Measurements from ENCODE around the gene NAV1. TPM values are rescaled to one million over a fixed set of nuclear protein-coding genes. Genes with fewer than 3 reads are reported as not detected.

Gene NAV1
- polyA plus RNA-seq, 2 of the 4 experiments (the other 2 are of a cell fraction): 3.7 to 8.4 TPM

DNA sequence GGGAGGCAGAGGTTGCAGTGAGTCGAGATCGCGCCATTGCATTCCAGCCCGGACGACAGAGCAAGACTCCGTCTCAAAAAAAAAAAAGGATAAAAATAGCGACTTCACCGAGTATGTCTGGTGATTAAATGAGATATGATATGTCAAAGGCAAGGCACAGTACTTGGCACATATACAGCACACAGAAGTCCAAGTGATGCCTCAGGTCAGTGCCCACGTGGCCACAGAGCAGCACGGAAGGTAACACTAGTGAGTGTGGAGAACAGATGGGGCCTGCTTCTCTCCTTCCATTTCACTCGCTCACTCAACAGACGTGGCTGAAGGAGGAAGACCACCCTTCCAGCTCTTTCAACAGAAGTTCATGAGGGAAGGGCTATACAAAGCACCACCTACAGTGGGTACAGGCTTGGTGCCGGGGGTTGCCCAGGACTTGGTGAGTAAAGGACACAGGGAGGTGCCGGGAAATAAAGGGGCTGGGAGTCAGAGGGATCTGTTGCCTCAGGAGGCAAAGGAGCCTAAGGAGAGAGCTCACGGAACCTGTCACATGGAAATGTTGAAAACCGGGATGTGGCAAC is 40.9 kb upstream of the NAV1 start:
- DNase-seq (ENCODE audit: low read depth in 1 of 2, low spot score in 1 of 2) (no peak), ATAC-seq (no peak), FAIRE-seq (no peak)
- TF ChIP-seq, protein P1, sequence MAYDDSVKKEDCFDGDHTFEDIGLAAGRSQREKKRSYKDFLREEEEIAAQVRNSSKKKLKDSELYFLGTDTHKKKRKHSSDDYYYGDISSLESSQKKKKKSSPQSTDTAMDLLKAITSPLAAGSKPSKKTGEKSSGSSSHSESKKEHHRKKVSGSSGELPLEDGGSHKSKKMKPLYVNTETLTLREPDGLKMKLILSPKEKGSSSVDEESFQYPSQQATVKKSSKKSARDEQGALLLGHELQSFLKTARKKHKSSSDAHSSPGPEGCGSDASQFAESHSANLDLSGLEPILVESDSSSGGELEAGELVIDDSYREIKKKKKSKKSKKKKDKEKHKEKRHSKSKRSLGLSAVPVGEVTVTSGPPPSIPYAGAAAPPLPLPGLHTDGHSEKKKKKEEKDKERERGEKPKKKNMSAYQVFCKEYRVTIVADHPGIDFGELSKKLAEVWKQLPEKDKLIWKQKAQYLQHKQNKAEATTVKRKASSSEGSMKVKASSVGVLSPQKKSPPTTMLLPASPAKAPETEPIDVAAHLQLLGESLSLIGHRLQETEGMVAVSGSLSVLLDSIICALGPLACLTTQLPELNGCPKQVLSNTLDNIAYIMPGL (CRISPR knock-in tag; IDR thresholded peaks at IDR 0.05; ENCODE audit: borderline replicate concordance): no peak
- no peak for TF ChIP-seq FOSL2 (IDR thresholded peaks at IDR 0.05)
- no peak for TF ChIP-seq FOSL2 (CRISPR knock-in tag; IDR thresholded peaks at IDR 0.05)
- TF ChIP-seq ZFP36 (IDR thresholded peaks at IDR 0.05; ENCODE audit: borderline replicate concordance, partially characterized antibody): no peak
- no peak for TF ChIP-seq ZC3H11A (IDR thresholded peaks at IDR 0.05)
- no peak for TF ChIP-seq CBX2 (IDR thresholded peaks at IDR 0.05; ENCODE audit: borderline replicate concordance, low read depth)
- no peak for TF ChIP-seq GATA3 (IDR thresholded peaks at IDR 0.05; ENCODE audit: borderline replicate concordance)
- no peak for TF ChIP-seq REST (IDR thresholded peaks at IDR 0.05)
- TF ChIP-seq, protein P2, sequence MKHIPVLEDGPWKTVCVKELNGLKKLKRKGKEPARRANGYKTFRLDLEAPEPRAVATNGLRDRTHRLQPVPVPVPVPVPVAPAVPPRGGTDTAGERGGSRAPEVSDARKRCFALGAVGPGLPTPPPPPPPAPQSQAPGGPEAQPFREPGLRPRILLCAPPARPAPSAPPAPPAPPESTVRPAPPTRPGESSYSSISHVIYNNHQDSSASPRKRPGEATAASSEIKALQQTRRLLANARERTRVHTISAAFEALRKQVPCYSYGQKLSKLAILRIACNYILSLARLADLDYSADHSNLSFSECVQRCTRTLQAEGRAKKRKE (CRISPR knock-in tag; IDR thresholded peaks at IDR 0.05; ENCODE audit: low read depth): no peak
- TF ChIP-seq ZNF302 (CRISPR knock-in tag; IDR thresholded peaks at IDR 0.05): no peak
- TF ChIP-seq, protein P3, sequence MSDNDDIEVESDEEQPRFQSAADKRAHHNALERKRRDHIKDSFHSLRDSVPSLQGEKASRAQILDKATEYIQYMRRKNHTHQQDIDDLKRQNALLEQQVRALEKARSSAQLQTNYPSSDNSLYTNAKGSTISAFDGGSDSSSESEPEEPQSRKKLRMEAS (IDR thresholded peaks at IDR 0.05): no peak
- TF ChIP-seq, protein P4, sequence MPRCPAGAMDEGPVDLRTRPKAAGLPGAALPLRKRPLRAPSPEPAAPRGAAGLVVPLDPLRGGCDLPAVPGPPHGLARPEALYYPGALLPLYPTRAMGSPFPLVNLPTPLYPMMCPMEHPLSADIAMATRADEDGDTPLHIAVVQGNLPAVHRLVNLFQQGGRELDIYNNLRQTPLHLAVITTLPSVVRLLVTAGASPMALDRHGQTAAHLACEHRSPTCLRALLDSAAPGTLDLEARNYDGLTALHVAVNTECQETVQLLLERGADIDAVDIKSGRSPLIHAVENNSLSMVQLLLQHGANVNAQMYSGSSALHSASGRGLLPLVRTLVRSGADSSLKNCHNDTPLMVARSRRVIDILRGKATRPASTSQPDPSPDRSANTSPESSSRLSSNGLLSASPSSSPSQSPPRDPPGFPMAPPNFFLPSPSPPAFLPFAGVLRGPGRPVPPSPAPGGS (IDR thresholded peaks at IDR 0.05): no peak
- TF ChIP-seq EHF (CRISPR knock-in tag; IDR thresholded peaks at IDR 0.05): no peak
- no peak for TF ChIP-seq SMC3 (IDR thresholded peaks at IDR 0.05)
- no peak for TF ChIP-seq EHMT2 (IDR thresholded peaks at IDR 0.05; ENCODE audit: low read depth)
- TF ChIP-seq CHD4 (IDR thresholded peaks at IDR 0.05; ENCODE audit: borderline replicate concordance): no peak
- TF ChIP-seq MAFK (IDR thresholded peaks at IDR 0.05; ENCODE audit: partially characterized antibody): no peak
- no peak for TF ChIP-seq MYC (IDR thresholded peaks at IDR 0.05; ENCODE audit: borderline replicate concordance, low read length)
- no peak for TF ChIP-seq BHLHE40 (IDR thresholded peaks at IDR 0.05; ENCODE audit: low read depth, low read length)
- no peak for TF ChIP-seq RFX5 (IDR thresholded peaks at IDR 0.05)
- no peak for TF ChIP-seq TFCP2L1 (CRISPR knock-in tag; IDR thresholded peaks at IDR 0.05)
- ChIA-PET CTCF (interaction anchor here (1.7 to 49.4 kb wide), 4 partner anchors 7 to 62 kb away, joined by 5 to 1452 read pairs (median 729); partner anchors contain the start of gene CSRP1), POLR2A (interaction anchor here (0.9 kb wide), 1 partner anchor 29 kb away, joined by 3 read pairs; the partner anchor contains the start of gene PHLDA3)
- no peak overlapping the region for H3K4me2 ChIP-seq
- H3K4me1 ChIP-seq: peaks cover 57% of the 10 kb centered on the region
- no peak overlapping the region for H3K4me3 ChIP-seq
- no peaks in the 10 kb centered on the region for H3K9me3 ChIP-seq
- 91% methylated on average over 16 of the region's 16 CpGs for WGBS (ENCODE audit: missing lambda C conversion rate)
- no peak overlapping the region for H3K27ac ChIP-seq
